ENCODE data around the gene CLEC1B.

DNA sequence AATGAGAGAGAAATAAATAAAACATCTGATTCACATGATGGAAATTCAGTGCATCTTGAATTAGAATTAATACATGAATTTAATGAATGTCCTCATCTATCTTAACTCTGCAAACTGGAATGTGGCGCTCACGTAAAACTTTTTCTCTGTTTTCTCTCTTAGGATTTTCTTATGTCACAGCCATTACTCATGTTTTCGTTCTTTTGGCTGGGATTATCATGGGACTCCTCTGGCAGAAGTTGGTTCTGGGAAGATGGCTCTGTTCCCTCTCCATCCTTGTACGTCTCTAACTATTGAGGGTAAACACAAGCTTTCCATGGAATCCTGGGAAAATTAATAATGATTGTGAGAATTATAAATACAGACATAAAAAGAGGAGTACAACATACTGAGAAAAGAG is 16.5 kb upstream of the CLEC1B start:
- no peak for TF ChIP-seq POLR2AphosphoS5 (IDR thresholded peaks at IDR 0.05; ENCODE audit: low read depth, low read length)
- TF ChIP-seq POLR2A (IDR thresholded peaks at IDR 0.05; ENCODE audit: low read depth, low read length), result no peak
- TF ChIP-seq TAF1 (IDR thresholded peaks at IDR 0.05; ENCODE audit: borderline replicate concordance, low read depth, low read length), result no peak

All from GM12892 (cell line).